ENCODE measurements around the gene CD300LF. TPM values are rescaled to one million over a fixed set of nuclear protein-coding genes. Genes with fewer than 3 reads are reported as not detected.
A peak's percentile ranks its signal among the peaks of the same experiment; 100 is the strongest.

The CD300LF gene
- 1 to 10 TPM in 1 of 2 donors, not detected in 1; 2.2 TPM for total RNA-seq

- DNase-seq (ENCODE audit: low spot score) (no peak), ATAC-seq (no peak)
- no peaks in the 10 kb centered on the region for H3K9me3 Mint-ChIP-seq
- peak within 1 kb of the TSS in 1 of 2 donors; percentile 15 for H3K27ac Mint-ChIP-seq
- peaks cover 17 to 33% of the 10 kb centered on the region in 2 donors for H3K4me1 Mint-ChIP-seq (ENCODE audit: low read depth in 2 of 2)
- H3K27me3 Mint-ChIP-seq, result peaks cover 15 to 22% of the 10 kb centered on the region in 2 donors
- peak within 1 kb of the TSS; percentile 65 for H3K4me3 Mint-ChIP-seq
- H3K36me3 Mint-ChIP-seq, result no peaks in the 10 kb centered on the region
Observed at GRCh38 chr17:74712756-74713155, at the start of gene CD300LF. Gene CD300LF, minus strand, starts transcription at chr17:74712923. Its CDS starts 57 bp downstream, at chr17:74712866.

- no peaks in the 10 kb centered on the region for H3K9me3 Mint-ChIP-seq
- H3K27me3 Mint-ChIP-seq, result no peaks in the 10 kb centered on the region
- peaks cover 30 to 47% of the 10 kb centered on the region in 2 donors for H3K4me1 Mint-ChIP-seq (ENCODE audit: low read depth in 2 of 2)
- ATAC-seq (no peak), DNase-seq (ENCODE audit: low spot score) (no peak)
- no peak overlapping the region for H3K4me3 Mint-ChIP-seq
- H3K36me3 Mint-ChIP-seq, result no peaks in the 10 kb centered on the region
- H3K27ac Mint-ChIP-seq, result peak overlapping the region in 1 of 2 donors; percentile 84
Observed at GRCh38 chr17:74761931-74762330, 49.2 kb upstream of the CD300LF start.

- Mint-ChIP-seq H3K4me3 (no peak overlapping the region), H3K36me3 (no peaks in the 10 kb centered on the region), H3K9me3 (no peaks in the 10 kb centered on the region), H3K27ac (peak overlapping the region; percentile 18 to 84), H3K27me3 (no peaks in the 10 kb centered on the region), H3K4me1 (ENCODE audit: low read depth in 2 of 2) (peaks cover 33 to 46% of the 10 kb centered on the region in 2 donors)
- ATAC-seq, result no peak
- no peak for DNase-seq (ENCODE audit: low spot score)
Observed at GRCh38 chr17:74761419-74761818, 48.7 kb upstream of the CD300LF start.

- Mint-ChIP-seq H3K4me3 (peak overlapping the region; percentile 83), H3K4me1 (ENCODE audit: low read depth in 2 of 2) (peaks cover 33 to 46% of the 10 kb centered on the region in 2 donors), H3K27ac (peak overlapping the region; percentile 83 to 84), H3K9me3 (no peaks in the 10 kb centered on the region), H3K36me3 (no peaks in the 10 kb centered on the region), H3K27me3 (no peaks in the 10 kb centered on the region)
- ATAC-seq (no peak), DNase-seq (ENCODE audit: low spot score) (no peak)
Observed at GRCh38 chr17:74760404-74761105, 47.8 kb upstream of the CD300LF start.

GRCh38 chr17:74759941-74760340 lies 47.2 kb upstream of the CD300LF start:
- H3K27ac Mint-ChIP-seq, result peak overlapping the region; percentile 83 to 84
- no peaks in the 10 kb centered on the region for H3K9me3 Mint-ChIP-seq
- no peaks in the 10 kb centered on the region for H3K36me3 Mint-ChIP-seq
- peaks cover 38 to 51% of the 10 kb centered on the region in 2 donors for H3K4me1 Mint-ChIP-seq (ENCODE audit: low read depth in 2 of 2)
- DNase-seq (ENCODE audit: low spot score) (no peak), ATAC-seq (no peak)
- H3K27me3 Mint-ChIP-seq, result no peaks in the 10 kb centered on the region
- peak overlapping the region; percentile 83 for H3K4me3 Mint-ChIP-seq

- Mint-ChIP-seq H3K9me3 (no peaks in the 10 kb centered on the region), H3K4me3 (peak overlapping the region; percentile 83), H3K27me3 (no peaks in the 10 kb centered on the region), H3K4me1 (ENCODE audit: low read depth in 2 of 2) (peaks cover 44 to 54% of the 10 kb centered on the region in 2 donors), H3K27ac (peak overlapping the region; percentile 83 to 84), H3K36me3 (no peaks in the 10 kb centered on the region)
- ATAC-seq, result peak; percentile 89
- DNase-seq (ENCODE audit: low spot score), result peak; percentile 81
Observed at GRCh38 chr17:74759243-74759801, 46.6 kb upstream of the CD300LF start.

GRCh38 chr17:74758848-74759168 lies 46.1 kb upstream of the CD300LF start:
- H3K27me3 Mint-ChIP-seq, result no peaks in the 10 kb centered on the region
- no peaks in the 10 kb centered on the region for H3K9me3 Mint-ChIP-seq
- H3K27ac Mint-ChIP-seq, result peak overlapping the region; percentile 83 to 84
- peaks cover 44 to 54% of the 10 kb centered on the region in 2 donors for H3K4me1 Mint-ChIP-seq (ENCODE audit: low read depth in 2 of 2)
- DNase-seq (ENCODE audit: low spot score) (no peak), ATAC-seq (peak; percentile 43 to 51)
- H3K36me3 Mint-ChIP-seq, result no peaks in the 10 kb centered on the region
- H3K4me3 Mint-ChIP-seq, result peak overlapping the region; percentile 83

GRCh38 chr17:74757931-74758847 lies 45.5 kb upstream of the CD300LF start:
- Mint-ChIP-seq H3K27me3 (no peaks in the 10 kb centered on the region), H3K36me3 (no peaks in the 10 kb centered on the region), H3K4me3 (peak overlapping the region; percentile 83), H3K9me3 (no peaks in the 10 kb centered on the region), H3K27ac (peak overlapping the region; percentile 83 to 84), H3K4me1 (ENCODE audit: low read depth in 2 of 2) (peaks cover 47 to 60% of the 10 kb centered on the region in 2 donors)
- ATAC-seq (no peak), DNase-seq (ENCODE audit: low spot score) (no peak)

- H3K4me1 Mint-ChIP-seq (ENCODE audit: low read depth in 2 of 2), result peaks cover 53 to 62% of the 10 kb centered on the region in 2 donors
- H3K27me3 Mint-ChIP-seq, result no peaks in the 10 kb centered on the region
- peak overlapping the region; percentile 83 to 84 for H3K27ac Mint-ChIP-seq
- peaks cover 5% of the 10 kb centered on the region for H3K36me3 Mint-ChIP-seq
- H3K4me3 Mint-ChIP-seq, result peak overlapping the region; percentile 83
- no peaks in the 10 kb centered on the region for H3K9me3 Mint-ChIP-seq
- ATAC-seq (no peak), DNase-seq (ENCODE audit: low spot score) (no peak)
Observed at GRCh38 chr17:74757502-74757901, 44.8 kb upstream of the CD300LF start.

- peaks cover 7% of the 10 kb centered on the region for H3K36me3 Mint-ChIP-seq
- no peaks in the 10 kb centered on the region for H3K27me3 Mint-ChIP-seq
- H3K4me3 Mint-ChIP-seq, result peak overlapping the region; percentile 50
- no peaks in the 10 kb centered on the region for H3K9me3 Mint-ChIP-seq
- peak overlapping the region; percentile 83 to 84 for H3K27ac Mint-ChIP-seq
- H3K4me1 Mint-ChIP-seq (ENCODE audit: low read depth in 2 of 2), result peaks cover 58 to 67% of the 10 kb centered on the region in 2 donors
- no peak for ATAC-seq
- DNase-seq (ENCODE audit: low spot score), result no peak
Observed at GRCh38 chr17:74756891-74757290, 44.2 kb upstream of the CD300LF start.

- no peaks in the 10 kb centered on the region for H3K9me3 Mint-ChIP-seq
- H3K4me1 Mint-ChIP-seq (ENCODE audit: low read depth in 2 of 2), result peaks cover 70 to 76% of the 10 kb centered on the region in 2 donors
- DNase-seq (ENCODE audit: low spot score), result no peak
- H3K27ac Mint-ChIP-seq, result peak overlapping the region; percentile 50 to 99
- no peaks in the 10 kb centered on the region for H3K27me3 Mint-ChIP-seq
- H3K4me3 Mint-ChIP-seq, result peak overlapping the region; percentile 99
- H3K36me3 Mint-ChIP-seq, result peaks cover 7% of the 10 kb centered on the region
- ATAC-seq, result no peak
Observed at GRCh38 chr17:74755533-74755932, 42.8 kb upstream of the CD300LF start.

GRCh38 chr17:74754832-74755231 lies 42.1 kb upstream of the CD300LF start:
- DNase-seq (ENCODE audit: low spot score) (no peak), ATAC-seq (no peak)
- peak overlapping the region; percentile 50 to 99 for H3K27ac Mint-ChIP-seq
- peak overlapping the region; percentile 99 for H3K4me3 Mint-ChIP-seq
- no peaks in the 10 kb centered on the region for H3K27me3 Mint-ChIP-seq
- peaks cover 7% of the 10 kb centered on the region for H3K36me3 Mint-ChIP-seq
- H3K9me3 Mint-ChIP-seq, result no peaks in the 10 kb centered on the region
- peaks cover 75 to 76% of the 10 kb centered on the region in 2 donors for H3K4me1 Mint-ChIP-seq (ENCODE audit: low read depth in 2 of 2)

- Mint-ChIP-seq H3K36me3 (peaks cover 7% of the 10 kb centered on the region), H3K27ac (peak overlapping the region; percentile 98 to 99), H3K4me1 (ENCODE audit: low read depth in 2 of 2) (peaks cover 61 to 62% of the 10 kb centered on the region in 2 donors), H3K4me3 (peak overlapping the region; percentile 99), H3K27me3 (no peaks in the 10 kb centered on the region), H3K9me3 (no peaks in the 10 kb centered on the region)
- ATAC-seq, result no peak
- DNase-seq (ENCODE audit: low spot score), result no peak
Observed at GRCh38 chr17:74752822-74753401, 40.2 kb upstream of the CD300LF start.
